B cell (primary cell): Measurements from ENCODE around the gene FANCL. TPM values are rescaled to one million over a fixed set of nuclear protein-coding genes. Genes with fewer than 3 reads are reported as not detected.
"Not testable (repeated sequence)": the region's sequence is repeated elsewhere in the genome, so short reads cannot be mapped to it uniquely, and the experiment has no call there.

ENCODE experiments used
- ATAC-seq: fragments of 200-7000 bp; cut with Tn5 transposase; one replicate; pipeline ENCODE4 v1.10.0; 2021; ENCODE audit warnings: low read depth, mild to moderate bottlenecking, moderate number of reproducible peaks, moderate library complexity
- CTCF ChIA-PET: fragments of 350-600 bp; sonication (Branson Sonifier 250); formaldehyde crosslinking; loops from one replicate; lab custom pipeline; 2021; ENCODE audit warnings: antibody characterized with exemption, inconsistent platforms; lab: Charles Lee
- POLR2A ChIA-PET: fragments of 350-600 bp; sonication (Branson Sonifier 250); formaldehyde crosslinking; loops from one replicate; lab custom pipeline; 2021; ENCODE audit warnings: antibody characterized with exemption; lab: Charles Lee
- DNase-seq: peaks from one replicate; pipeline ENCODE4 v3.0.0; 2013
- H2AFZ ChIP-seq: 2 replicates; pipeline ENCODE4 v1.6.1; 2012; ENCODE audit warnings: mild to moderate bottlenecking, low read depth, low read length; ENCODE audit not compliant: insufficient read depth, poor library complexity, severe bottlenecking
- H3K27ac ChIP-seq, 2 donors: 1 replicate in 1 of 2; 2 replicates in 1 of 2; pipeline ENCODE4 v1.5.1; 2012 to 2013; ENCODE audit warnings: low read length in 2 of 2, mild to moderate bottlenecking in 2 of 2, moderate library complexity in 1 of 2
- H3K27me3 ChIP-seq, 4 experiments: fragments of 200-600 bp in 1 of 4; sonication (generic) in 1 of 4; replicated peaks in 1 of 4; 1 replicate in 2 of 4; 2 replicates in 2 of 4; pipeline versions ENCODE4 v1.6.1 to v1.7.0; 2013 to 2016; ENCODE audit warnings: low read length in 3 of 4, mild to moderate bottlenecking in 2 of 4, mixed read lengths in 1 of 4, moderate library complexity in 1 of 4; ENCODE audit not compliant: insufficient read depth in 4 of 4, control insufficient read depth in 3 of 4; ENCODE audit errors: control extremely low read depth in 1 of 4
- H3K36me3 ChIP-seq, 2 experiments: replicated peaks in 1 of 2; 1 replicate in 1 of 2; 2 replicates in 1 of 2; pipeline versions ENCODE4 v1.6.1 to v1.7.1; 2013; ENCODE audit warnings: low read length in 1 of 2; ENCODE audit not compliant: insufficient read depth in 2 of 2, control insufficient read depth in 1 of 2; ENCODE audit errors: control extremely low read depth in 1 of 2, extremely low read depth in 1 of 2
- H3K4me1 ChIP-seq, 2 donors: fragments of 200-600 bp in 1 of 2; sonication (generic) in 1 of 2; 1 replicate in 1 of 2; 2 replicates in 1 of 2; pipeline versions ENCODE4 v1.5.1 to v1.6.1; 2013 to 2017; ENCODE audit warnings: low read length in 2 of 2; ENCODE audit not compliant: control insufficient read depth in 2 of 2, insufficient read depth in 2 of 2
- H3K4me2 ChIP-seq: replicated peaks from 2 replicates; pipeline ENCODE3; 2012; ENCODE audit warnings: mild to moderate bottlenecking, low read depth, low read length; ENCODE audit not compliant: poor library complexity, severe bottlenecking
- H3K4me3 ChIP-seq, 5 experiments: fragments of 200-600 bp in 1 of 5; sonication (generic) in 1 of 5; 1 replicate in 3 of 5; 2 replicates in 2 of 5; pipeline versions ENCODE4 v1.5.1 to v1.7.0; 2011 to 2016; ENCODE audit warnings: low read length in 4 of 5, mild to moderate bottlenecking in 4 of 5, low read depth in 2 of 5, control low read depth in 1 of 5, moderate library complexity in 1 of 5; ENCODE audit not compliant: insufficient read depth in 1 of 5; ENCODE audit errors: control extremely low read depth in 1 of 5, extremely low read depth in 1 of 5
- H3K79me2 ChIP-seq: fragments of 200-600 bp; sonication (generic); one replicate; pipeline ENCODE4 v1.6.0; 2016; ENCODE audit warnings: low read length; ENCODE audit not compliant: control insufficient read depth, insufficient read depth
- H3K9ac ChIP-seq: fragments of 200-600 bp; sonication (generic); 2 replicates; pipeline ENCODE4 v1.6.1; 2017; ENCODE audit warnings: mild to moderate bottlenecking, low read length, moderate library complexity
- H3K9me3 ChIP-seq, 3 donors: one replicate each; pipeline versions ENCODE4 v1.6.1 to v1.7.1; 2013; ENCODE audit warnings: low read length in 2 of 3; ENCODE audit not compliant: control insufficient read depth in 2 of 3, insufficient read depth in 1 of 3; ENCODE audit errors: control extremely low read depth in 1 of 3
- H4K20me1 ChIP-seq: 2 replicates; pipeline ENCODE4 v1.6.0; 2012; ENCODE audit warnings: mild to moderate bottlenecking, low read length; ENCODE audit not compliant: insufficient read depth, control insufficient read depth, poor library complexity, severe bottlenecking
- H3K27ac Mint-ChIP-seq: one replicate; pipeline ENCODE4 v1.8.0; 2021; ENCODE audit warnings: mixed read lengths
- H3K27me3 Mint-ChIP-seq: one replicate; pipeline ENCODE4 v1.8.0; 2021; ENCODE audit warnings: mixed read lengths
- H3K4me1 Mint-ChIP-seq: one replicate; pipeline ENCODE4 v1.8.0; 2021; ENCODE audit warnings: mixed read lengths
- H3K4me3 Mint-ChIP-seq: one replicate; pipeline ENCODE4 v1.8.0; 2021; ENCODE audit warnings: mixed read lengths
- H3K9me3 Mint-ChIP-seq: one replicate; pipeline ENCODE4 v1.8.0; 2022; ENCODE audit warnings: mixed read lengths; ENCODE audit not compliant: insufficient read depth
- EZH2 ChIP-seq: IDR thresholded peaks from 2 replicates; pipeline ENCODE4 v1.6.1; 2012; ENCODE audit warnings: borderline replicate concordance, low read depth, mild to moderate bottlenecking, moderate library complexity, low read length; ENCODE audit not compliant: insufficient read depth, poor library complexity, severe bottlenecking
- WGBS: methylation state at CpG from one replicate; pipeline ENCODE4 v1.1.5; 2013; ENCODE audit warnings: missing lambda C conversion rate; ENCODE audit not compliant: insufficient coverage; 5-methylcytosine and 5-hydroxymethylcytosine counted together
- intact Hi-C: fragments of 100-400 bp; cut with micrococcal nuclease; formaldehyde crosslinking; loops from one replicate; pipeline ENCODE4 v1.10.0; 2022
- polyA plus RNA-seq: library from polyadenylated mRNA; depleted of rRNA; stranded (reverse); fragments of >200 nt; gene quantifications from 2 replicates; pipeline ENCODE4 v1.2.3, GENCODE V29; 2012
- total RNA-seq, 2 donors: library from RNA; stranded (reverse); fragments of 120-200 nt in 1 of 2; gene quantifications; 1 replicate in 1 of 2; 2 replicates in 1 of 2; pipeline versions ENCODE4 v1.2.3 to v1.2.4, GENCODE V29; 2013 to 2022
- TF ChIP-seq, protein P1 (sequence below): fragments of 200-600 bp; IDR thresholded peaks from one replicate; pipeline ENCODE4 v1.8.0; 2022; ENCODE audit warnings: antibody characterized with exemption, mild to moderate bottlenecking

Gene FANCL
- total and polyA plus RNA-seq, 2 donors (not counting 1 experiment from before 2014, with no cell fraction given), result 9.1 to 31.7 TPM

DNA sequence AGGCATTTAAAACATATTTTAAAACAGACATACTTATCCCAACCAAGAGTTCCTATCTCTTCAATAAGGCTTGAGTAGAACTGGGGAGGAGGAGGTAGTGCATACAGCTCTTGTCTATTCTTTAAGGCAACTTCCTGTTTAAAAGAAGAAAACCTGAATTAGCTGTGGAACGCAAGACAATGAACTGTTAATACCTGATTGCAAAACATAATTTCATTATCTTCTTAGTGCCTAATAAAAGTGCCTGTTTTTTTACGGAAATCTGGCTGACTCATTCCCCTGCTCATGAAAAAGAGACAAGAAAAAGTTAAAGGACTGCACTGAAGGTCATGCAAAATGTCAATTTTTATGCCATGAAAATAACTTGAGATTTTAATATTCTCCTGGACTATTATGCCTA is 19.2 kb downstream of the FANCL start:
- Histone ChIP-seq H3K9me3 (no peaks in the 10 kb centered on the region), H2AFZ (no peak overlapping the region), H3K9ac (no peak overlapping the region), H3K27ac (no peak overlapping the region), H4K20me1 (no peaks in the 10 kb centered on the region), H3K36me3 (no peaks in the 10 kb centered on the region), H3K4me1 (no peaks in the 10 kb centered on the region), H3K79me2 (no peaks in the 10 kb centered on the region), H3K27me3 (no peaks in the 10 kb centered on the region), H3K4me2 (no peak overlapping the region), H3K4me3 (no peak overlapping the region)
- DNase-seq (no peak), ATAC-seq (no peak)
- ChIA-PET CTCF (no interaction called here), POLR2A (no interaction called here)
- Mint-ChIP-seq H3K27ac (no peak overlapping the region), H3K4me1 (no peaks in the 10 kb centered on the region), H3K9me3 (no peaks in the 10 kb centered on the region), H3K4me3 (no peak overlapping the region), H3K27me3 (no peaks in the 10 kb centered on the region)
- TF ChIP-seq, protein P1, sequence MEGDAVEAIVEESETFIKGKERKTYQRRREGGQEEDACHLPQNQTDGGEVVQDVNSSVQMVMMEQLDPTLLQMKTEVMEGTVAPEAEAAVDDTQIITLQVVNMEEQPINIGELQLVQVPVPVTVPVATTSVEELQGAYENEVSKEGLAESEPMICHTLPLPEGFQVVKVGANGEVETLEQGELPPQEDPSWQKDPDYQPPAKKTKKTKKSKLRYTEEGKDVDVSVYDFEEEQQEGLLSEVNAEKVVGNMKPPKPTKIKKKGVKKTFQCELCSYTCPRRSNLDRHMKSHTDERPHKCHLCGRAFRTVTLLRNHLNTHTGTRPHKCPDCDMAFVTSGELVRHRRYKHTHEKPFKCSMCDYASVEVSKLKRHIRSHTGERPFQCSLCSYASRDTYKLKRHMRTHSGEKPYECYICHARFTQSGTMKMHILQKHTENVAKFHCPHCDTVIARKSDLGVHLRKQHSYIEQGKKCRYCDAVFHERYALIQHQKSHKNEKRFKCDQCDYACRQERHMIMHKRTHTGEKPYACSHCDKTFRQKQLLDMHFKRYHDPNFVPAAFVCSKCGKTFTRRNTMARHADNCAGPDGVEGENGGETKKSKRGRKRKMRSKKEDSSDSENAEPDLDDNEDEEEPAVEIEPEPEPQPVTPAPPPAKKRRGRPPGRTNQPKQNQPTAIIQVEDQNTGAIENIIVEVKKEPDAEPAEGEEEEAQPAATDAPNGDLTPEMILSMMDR, result no peak
- no peak for TF ChIP-seq EZH2
- WGBS, result 100% methylated on average over 1 of the region's 2 CpGs
- intact Hi-C loops, result no loop called here

DNA sequence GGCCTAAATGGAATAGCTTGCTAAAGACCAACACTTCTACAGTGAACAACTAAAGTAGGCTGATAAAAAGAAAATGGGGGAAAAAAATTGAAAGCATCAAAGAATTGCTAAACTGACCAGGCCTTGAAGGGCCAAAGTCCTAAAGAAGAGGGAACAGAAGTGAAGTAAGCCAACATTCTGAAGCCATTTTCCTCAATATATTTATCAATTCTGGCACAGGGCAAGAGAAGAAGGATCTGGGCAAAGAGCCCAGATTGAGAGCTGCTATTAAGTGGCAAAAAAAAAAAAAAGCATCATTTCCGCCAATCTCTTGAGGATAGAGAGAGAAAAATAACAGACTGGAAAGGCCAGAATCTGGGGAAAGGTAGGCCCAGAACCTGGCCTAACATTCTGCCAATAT is 25.7 kb downstream of the FANCL start:
- peaks cover 0 to 9% (median 9%) of the 10 kb centered on the region in 3 donors for H3K9me3 ChIP-seq

DNA sequence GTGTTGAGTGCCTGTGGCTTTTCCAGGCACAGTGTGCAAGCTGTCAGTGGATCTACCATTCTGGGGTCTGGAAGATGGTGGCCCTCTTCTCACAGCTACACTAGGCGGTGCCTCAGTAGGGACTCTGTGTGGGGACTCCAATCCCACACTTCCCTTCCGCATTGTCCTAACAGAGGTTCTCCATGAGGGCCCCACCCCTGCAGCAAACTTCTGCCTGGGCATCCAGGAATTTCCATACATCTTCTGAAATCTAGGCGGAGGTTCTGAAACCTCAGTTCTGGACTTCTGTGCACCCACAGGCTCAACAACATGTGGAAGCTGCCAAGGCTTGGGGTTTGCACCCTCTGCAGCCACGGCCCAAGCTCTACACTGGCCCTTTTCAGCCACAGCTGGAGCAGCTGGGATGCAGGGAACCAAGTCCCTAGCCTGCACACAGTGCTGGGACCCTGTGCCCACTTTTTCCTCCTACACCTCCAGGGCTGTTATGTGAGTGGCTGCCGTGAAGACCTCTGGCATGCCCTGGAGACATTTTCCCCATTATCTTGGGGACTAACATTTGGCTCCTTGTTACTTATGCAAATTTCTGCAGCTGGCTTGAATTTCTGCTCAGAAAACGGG is 30.1 kb downstream of the FANCL start:
- H3K4me2 ChIP-seq, H2AFZ ChIP-seq, POLR2A ChIA-PET, H3K4me1 Mint-ChIP-seq, ATAC-seq, H3K27me3 Mint-ChIP-seq, H3K27me3 ChIP-seq, H3K4me3 Mint-ChIP-seq, H3K36me3 ChIP-seq, H3K4me1 ChIP-seq, intact Hi-C loops, H3K9ac ChIP-seq, H3K27ac ChIP-seq, H4K20me1 ChIP-seq, DNase-seq, H3K79me2 ChIP-seq, CTCF ChIA-PET, H3K4me3 ChIP-seq, H3K27ac Mint-ChIP-seq: not testable (repeated sequence)
- WGBS, result 100% methylated on average over 5 of the region's 6 CpGs
- H3K9me3 Mint-ChIP-seq, result peaks cover 12% of the 10 kb centered on the region
- peaks cover 0 to 13% (median 9%) of the 10 kb centered on the region in 3 donors for H3K9me3 ChIP-seq

More for the DNA sequence above, 25.7 kb downstream of the FANCL start:
- H3K4me3 Mint-ChIP-seq, result no peak overlapping the region
- POLR2A ChIA-PET, result no interaction called here
- Histone ChIP-seq H3K9ac (no peak overlapping the region), H3K79me2 (no peaks in the 10 kb centered on the region), H3K4me1 (no peaks in the 10 kb centered on the region), H3K4me3 (no peak overlapping the region), H3K27ac (no peak overlapping the region), H3K36me3 (peaks cover 0 to 7% of the 10 kb centered on the region in 2 experiments), H3K4me2 (no peak overlapping the region), H2AFZ (no peak overlapping the region), H4K20me1 (no peaks in the 10 kb centered on the region), H3K27me3 (no peaks in the 10 kb centered on the region)
- WGBS, result no CpG with 5 or more reads among the region's 1 CpG
- H3K27ac Mint-ChIP-seq, result no peak overlapping the region
- ATAC-seq, result no peak
- intact Hi-C loops, result no loop called here
- H3K27me3 Mint-ChIP-seq, result no peaks in the 10 kb centered on the region
- H3K4me1 Mint-ChIP-seq, result no peaks in the 10 kb centered on the region
- no peak for TF ChIP-seq EZH2
- TF ChIP-seq, protein P1, result no peak
- CTCF ChIA-PET, result no interaction called here
- no peak for DNase-seq
- H3K9me3 Mint-ChIP-seq, result peaks cover 7% of the 10 kb centered on the region
